PFSK-1 (cell line): Measurements from ENCODE around the gene FAM53B.

Experiments
- FOXP2 ChIP-seq: optimal IDR thresholded peaks from 2 replicates; pipeline ENCODE3; 2011; ENCODE audit warnings: borderline replicate concordance, control low read depth, inconsistent platforms; ENCODE audit not compliant: insufficient read depth; ENCODE audit errors: extremely low read length, extremely low read depth
- POLR2AphosphoS5 ChIP-seq: IDR thresholded peaks from 2 replicates; pipeline ENCODE4 v1.6.1; 2012; ENCODE audit warnings: low read depth, mild to moderate bottlenecking, control low read depth, low read length, moderate library complexity
- SIN3A ChIP-seq: IDR thresholded peaks from 2 replicates; pipeline ENCODE4 v1.6.1; 2012; ENCODE audit warnings: mild to moderate bottlenecking, low read length, moderate library complexity, borderline replicate concordance; ENCODE audit not compliant: insufficient read depth
- TAF1 ChIP-seq: IDR thresholded peaks from 2 replicates; pipeline ENCODE4 v1.6.1; 2012; ENCODE audit warnings: low read length, control low read depth, borderline replicate concordance; ENCODE audit not compliant: insufficient read depth
- TF ChIP-seq, protein P1 (sequence below), 2 experiments: IDR thresholded peaks; 2 replicates each; pipeline versions ENCODE4 v1.6.1 to v1.8.0; 2011 to 2012; ENCODE audit warnings: low read depth in 2 of 2, low read length in 2 of 2, control low read depth in 1 of 2, inconsistent platforms in 1 of 2, mild to moderate bottlenecking in 1 of 2, moderate library complexity in 1 of 2; ENCODE audit not compliant: insufficient read depth in 1 of 2

The FAM53B gene

DNA sequence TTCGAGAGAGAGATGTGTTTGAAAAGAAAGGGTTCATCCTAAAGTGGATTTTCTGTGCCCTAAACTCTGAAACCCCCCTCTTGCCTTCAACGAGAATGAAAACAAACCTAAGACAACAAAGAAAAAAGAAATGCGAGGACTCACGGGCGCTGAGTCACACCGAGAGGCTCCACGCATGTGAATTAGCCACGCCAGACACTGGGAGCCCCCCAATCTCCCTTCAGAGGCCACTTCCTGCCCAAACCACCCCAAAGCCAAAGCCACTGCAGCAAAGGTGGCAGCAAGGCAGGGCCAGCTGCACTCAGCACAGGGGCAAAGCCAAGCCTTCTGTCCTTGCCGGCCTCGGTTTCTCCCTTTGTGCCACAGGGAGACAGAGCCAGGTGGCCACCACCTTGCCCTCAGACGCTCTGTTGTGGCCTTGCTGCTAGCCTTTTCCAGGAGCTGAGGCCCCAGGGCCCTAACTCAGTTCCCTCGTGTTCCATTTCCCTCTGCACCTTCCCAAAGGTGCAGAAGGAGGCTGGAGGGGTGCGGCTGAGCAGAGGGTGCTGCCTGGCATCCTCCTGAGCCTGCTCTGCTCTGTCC, 93.3 kb downstream of the FAM53B start:
- TF ChIP-seq POLR2AphosphoS5 = no peak
- no peak for TF ChIP-seq SIN3A
- no peak for TF ChIP-seq TAF1
- TF ChIP-seq, protein P1, sequence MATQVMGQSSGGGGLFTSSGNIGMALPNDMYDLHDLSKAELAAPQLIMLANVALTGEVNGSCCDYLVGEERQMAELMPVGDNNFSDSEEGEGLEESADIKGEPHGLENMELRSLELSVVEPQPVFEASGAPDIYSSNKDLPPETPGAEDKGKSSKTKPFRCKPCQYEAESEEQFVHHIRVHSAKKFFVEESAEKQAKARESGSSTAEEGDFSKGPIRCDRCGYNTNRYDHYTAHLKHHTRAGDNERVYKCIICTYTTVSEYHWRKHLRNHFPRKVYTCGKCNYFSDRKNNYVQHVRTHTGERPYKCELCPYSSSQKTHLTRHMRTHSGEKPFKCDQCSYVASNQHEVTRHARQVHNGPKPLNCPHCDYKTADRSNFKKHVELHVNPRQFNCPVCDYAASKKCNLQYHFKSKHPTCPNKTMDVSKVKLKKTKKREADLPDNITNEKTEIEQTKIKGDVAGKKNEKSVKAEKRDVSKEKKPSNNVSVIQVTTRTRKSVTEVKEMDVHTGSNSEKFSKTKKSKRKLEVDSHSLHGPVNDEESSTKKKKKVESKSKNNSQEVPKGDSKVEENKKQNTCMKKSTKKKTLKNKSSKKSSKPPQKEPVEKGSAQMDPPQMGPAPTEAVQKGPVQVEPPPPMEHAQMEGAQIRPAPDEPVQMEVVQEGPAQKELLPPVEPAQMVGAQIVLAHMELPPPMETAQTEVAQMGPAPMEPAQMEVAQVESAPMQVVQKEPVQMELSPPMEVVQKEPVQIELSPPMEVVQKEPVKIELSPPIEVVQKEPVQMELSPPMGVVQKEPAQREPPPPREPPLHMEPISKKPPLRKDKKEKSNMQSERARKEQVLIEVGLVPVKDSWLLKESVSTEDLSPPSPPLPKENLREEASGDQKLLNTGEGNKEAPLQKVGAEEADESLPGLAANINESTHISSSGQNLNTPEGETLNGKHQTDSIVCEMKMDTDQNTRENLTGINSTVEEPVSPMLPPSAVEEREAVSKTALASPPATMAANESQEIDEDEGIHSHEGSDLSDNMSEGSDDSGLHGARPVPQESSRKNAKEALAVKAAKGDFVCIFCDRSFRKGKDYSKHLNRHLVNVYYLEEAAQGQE (IDR thresholded peaks at IDR 0.05; ENCODE audit: insufficient read depth in 1 of 2, low read depth in 2 of 2, low read length in 2 of 2) = no peak
- no peak for TF ChIP-seq FOXP2

DNA sequence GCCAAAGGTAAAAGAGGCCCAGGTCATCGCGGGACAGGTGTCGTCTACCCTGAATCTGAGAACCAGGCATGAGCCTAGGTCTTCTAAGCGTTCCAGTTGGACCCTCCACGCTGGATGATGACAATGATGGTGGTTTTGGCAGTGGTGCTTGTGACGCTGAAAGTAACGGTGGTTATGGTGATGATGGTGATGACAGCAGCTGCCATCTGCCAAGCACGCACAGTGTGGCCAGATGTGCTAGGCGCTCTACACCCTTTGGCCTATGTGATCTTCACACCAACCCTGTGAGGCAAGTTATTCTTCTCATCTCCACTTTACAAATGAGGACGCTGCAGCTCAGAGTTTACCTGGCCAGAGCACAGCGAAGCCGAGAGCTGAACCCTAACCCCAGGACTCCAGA, 93.9 kb downstream of the FAM53B start:
- TF ChIP-seq SIN3A (no peak), TAF1 (no peak), POLR2AphosphoS5 (no peak), FOXP2 (no peak)
- TF ChIP-seq, protein P1 (IDR thresholded peaks at IDR 0.05; ENCODE audit: insufficient read depth in 1 of 2, low read depth in 2 of 2, low read length in 2 of 2) = no peak

DNA sequence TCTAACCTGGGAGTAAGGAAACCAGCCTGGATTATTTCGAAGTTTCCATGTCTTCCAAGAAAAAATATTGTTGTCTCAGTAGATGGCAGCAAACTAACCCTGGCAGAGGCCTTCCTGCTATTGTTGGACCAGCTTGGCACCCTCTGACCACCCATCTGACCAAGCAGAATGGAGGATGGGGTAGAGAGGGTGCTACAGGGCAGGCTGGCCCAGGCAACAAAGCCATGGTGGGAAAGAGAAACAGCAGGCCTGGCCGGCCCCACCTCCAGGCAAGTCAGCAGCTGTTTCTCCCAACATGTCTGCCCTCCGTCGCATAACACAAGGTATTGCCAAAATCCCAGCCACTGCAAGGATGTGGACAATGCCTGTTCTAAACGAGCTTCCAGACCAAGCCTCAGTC, 95.0 kb downstream of the FAM53B start:
- TF ChIP-seq POLR2AphosphoS5 (no peak), SIN3A (no peak), FOXP2 (no peak), TAF1 (no peak)
- TF ChIP-seq, protein P1 (IDR thresholded peaks at IDR 0.05; ENCODE audit: insufficient read depth in 1 of 2, low read depth in 2 of 2, low read length in 2 of 2) = no peak

DNA sequence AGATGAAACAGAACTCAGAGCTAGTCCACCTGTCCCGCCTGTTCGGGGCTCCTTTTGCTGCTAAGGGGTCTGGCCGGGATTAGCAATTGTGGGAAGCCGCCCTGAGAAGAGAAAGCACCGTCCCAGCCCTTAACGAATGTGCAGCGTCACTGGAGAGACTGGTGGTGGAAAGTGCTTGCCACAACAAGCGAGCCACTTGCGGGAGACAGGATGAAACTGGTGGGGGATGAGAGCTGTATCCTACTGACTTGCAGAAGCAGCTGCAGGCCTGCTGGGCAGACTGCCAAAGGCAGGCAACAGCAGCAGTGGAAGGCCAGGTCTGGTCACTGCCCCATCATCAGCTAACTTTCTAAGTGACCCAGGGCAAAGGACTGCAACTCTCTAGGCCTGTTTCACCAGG, 95.4 kb downstream of the FAM53B start:
- TF ChIP-seq FOXP2 (peak; percentile 47), TAF1 (no peak)

DNA sequence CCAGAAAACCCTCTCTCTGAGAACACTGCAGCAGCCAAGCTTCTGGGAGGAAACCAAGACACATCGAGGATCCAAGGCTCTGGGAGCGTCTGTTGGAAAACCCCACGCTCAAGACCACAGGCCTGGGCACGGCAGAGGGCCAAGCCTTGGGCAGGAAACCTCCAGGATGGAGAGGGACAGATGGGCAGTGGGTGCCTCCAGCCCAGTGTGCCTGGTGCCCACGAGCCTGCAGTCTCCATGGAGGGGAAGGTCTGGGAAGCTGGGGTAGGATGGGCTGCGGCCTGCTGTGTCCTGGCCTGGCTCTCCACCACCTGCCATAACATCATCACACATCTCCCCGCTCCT, 96.1 kb downstream of the FAM53B start:
- TF ChIP-seq POLR2AphosphoS5 (no peak), TAF1 (no peak), SIN3A (no peak), FOXP2 (no peak)
- TF ChIP-seq, protein P1 (IDR thresholded peaks at IDR 0.05; ENCODE audit: insufficient read depth in 1 of 2, low read depth in 2 of 2, low read length in 2 of 2) = no peak
